K562 (cell line): ENCODE measurements around the gene GPAT3. TPM values are rescaled to one million over a fixed set of nuclear protein-coding genes. Genes with fewer than 3 reads are reported as not detected.

Experiments
- CREM ChIP-seq: IDR thresholded peaks from 2 replicates; pipeline ENCODE4 v1.6.1; 2014; ENCODE audit warnings: antibody characterized with exemption, low read depth
- ELK3 ChIP-seq: fragments of 450-650 bp; formaldehyde crosslinking; IDR thresholded peaks from 2 replicates; pipeline ENCODE4 v1.4.0; 2020; ENCODE audit warnings: mild to moderate bottlenecking
- ESRRA ChIP-seq: fragments of 450-650 bp; IDR thresholded peaks from 2 replicates; pipeline ENCODE4 v1.6.1; 2014; ENCODE audit warnings: low read depth, mild to moderate bottlenecking, moderate library complexity, borderline replicate concordance
- L3MBTL2 ChIP-seq: fragments of 450-650 bp; IDR thresholded peaks from 2 replicates; pipeline ENCODE4 v1.6.1; 2016; ENCODE audit warnings: mild to moderate bottlenecking, moderate library complexity
- MITF ChIP-seq: IDR thresholded peaks from 2 replicates; pipeline ENCODE4 v1.6.1; 2014; ENCODE audit warnings: antibody characterized with exemption
- MYBL2 ChIP-seq, 2 experiments: fragments of 450-650 bp in 1 of 2; sonication (generic) in 1 of 2; formaldehyde crosslinking in 1 of 2; IDR thresholded peaks; 2 replicates each; pipeline versions ENCODE4 v1.6.1 to v1.8.1; 2017 to 2022; ENCODE audit warnings: borderline replicate concordance in 1 of 2, inconsistent platforms in 1 of 2, low read depth in 1 of 2, mild to moderate bottlenecking in 1 of 2, missing genetic modification reagents in 1 of 2, moderate library complexity in 1 of 2
- NFYB ChIP-seq: IDR thresholded peaks from 2 replicates; pipeline ENCODE4 v1.6.1; 2011; ENCODE audit warnings: mild to moderate bottlenecking, moderate library complexity; ENCODE audit not compliant: insufficient read length; ENCODE audit errors: extremely low read depth
- RBFOX2 ChIP-seq: fragments of 200-400 bp; formaldehyde crosslinking; IDR thresholded peaks from 2 replicates; pipeline ENCODE4 v1.6.1; 2017; ENCODE audit warnings: low read depth, mild to moderate bottlenecking, low read length, moderate library complexity
- RFX5 ChIP-seq: IDR thresholded peaks from 2 replicates; pipeline ENCODE4 v1.6.1; 2011; ENCODE audit warnings: low read depth, mild to moderate bottlenecking, improper control_type of control experiment, low read length
- TRIM28 ChIP-seq: fragments of 450-650 bp; IDR thresholded peaks from 2 replicates; pipeline ENCODE4 v1.6.1; 2017
- XRCC5 ChIP-seq: fragments of 200-400 bp; formaldehyde crosslinking; IDR thresholded peaks from 2 replicates; pipeline ENCODE4 v1.6.1; 2017; ENCODE audit warnings: low read depth, mild to moderate bottlenecking, low read length
- ZHX1 ChIP-seq: fragments of 150-350 bp; conservative IDR thresholded peaks from 2 replicates; pipeline ENCODE4 v1.6.1; 2014; ENCODE audit warnings: low read length
- ZNF277 ChIP-seq: fragments of 250-450 bp; sonication (Bioruptor Pico); IDR thresholded peaks from 2 replicates; pipeline ENCODE4 v1.8.0; 2022; ENCODE audit warnings: inconsistent platforms, mild to moderate bottlenecking, moderate library complexity, borderline replicate concordance
- ZNF592 ChIP-seq: fragments of 450-650 bp; IDR thresholded peaks from 2 replicates; pipeline ENCODE4 v1.6.1; 2017; ENCODE audit warnings: antibody characterized with exemption, mild to moderate bottlenecking
- ZNF75A ChIP-seq: fragments of 450-650 bp; formaldehyde crosslinking; IDR thresholded peaks from 2 replicates; pipeline ENCODE4 v1.4.0; 2020; ENCODE audit warnings: mild to moderate bottlenecking
- polyA plus RNA-seq, 8 experiments: library from polyadenylated mRNA; depleted of rRNA in 4 of 8; stranded (reverse) in 5 of 8; unstranded in 3 of 8; fragments of >200 nt; fragmentation: Nextera tagmentation in 2 of 8; fragmentation: Illumina TruSeq in 1 of 8; extraction: Ambion mirVana in 2 of 8; extraction: Trizol in 1 of 8; gene quantifications; 2 replicates each; pipeline versions ENCODE4 v1.2.1 to v1.2.3, GENCODE V29; 2011 to 2014; ENCODE audit warnings: inconsistent platforms in 1 of 8, missing spikeins in 1 of 8
- total RNA-seq, 7 experiments: library from RNA; depleted of rRNA in 6 of 7; stranded (reverse); fragments of >200 nt in 6 of 7; fragmentation: Illumina TruSeq in 2 of 7; extraction: Trizol in 2 of 7; gene quantifications; 2 replicates each; pipeline versions ENCODE4 v1.2.1 to v1.2.3, GENCODE V29; 2011 to 2021; ENCODE audit warnings: low replicate concordance in 1 of 7

GPAT3 gene
- total and polyA plus RNA-seq, 9 of the 15 experiments (the other 6 are each of a cell fraction or from before 2014, with no cell fraction given), result 4.1 to 16.1 (median 13.1) TPM

- TF ChIP-seq ZNF592, result peak; percentile 86
- TF ChIP-seq ELK3, result no peak
- peak; percentile 83; the same call in 1 of the 2 replicates for TF ChIP-seq ZNF75A (CRISPR knock-in tag)
- TF ChIP-seq XRCC5, result 0 out of 2 replicates have a peak, but pooled peaks have one; percentile 79
- peak; percentile 11; the same call in 1 of the 2 replicates for TF ChIP-seq MYBL2 (IDR thresholded peaks at IDR 0.05; ENCODE audit: low read depth)
- TF ChIP-seq MYBL2 (CRISPR knock-in tag; IDR thresholded peaks at IDR 0.05; ENCODE audit: borderline replicate concordance), result no peak
- TF ChIP-seq TRIM28, result peak; percentile 94
- peak; percentile 87 for TF ChIP-seq CREM
- TF ChIP-seq RFX5, result no peak
- TF ChIP-seq L3MBTL2, result peak; percentile 88
- no peak for TF ChIP-seq NFYB
- no peak for TF ChIP-seq ZHX1
- peak; percentile 63; the same call in 1 of the 2 replicates for TF ChIP-seq MITF
- TF ChIP-seq RBFOX2, result 0 out of 2 replicates have a peak, but pooled peaks have one; percentile 29
- peak; percentile 96 for TF ChIP-seq ESRRA
- TF ChIP-seq ZNF277 (CRISPR knock-in tag), result no peak
These were observed 94.2 kb downstream of the GPAT3 start (continued) for GRCh38 chr4:83629945-83630721.
